Stimulated activated CD4-positive, alpha-beta T cell treated with anti-CD3 and anti-CD28 coated beads, Interleukin-4, amount 100 ng/mL, for 4 hours (primary cell): ENCODE measurements around the gene ERC2.

Source experiments
- DNase-seq, 2 experiments: peaks; one replicate each; pipeline ENCODE4 v3.0.0-alpha.2; 2020

The ERC2 gene

GRCh38 chr3:56238299-56238698, 230.0 kb downstream of the ERC2 start:
- DNase-seq = no peak

DNA sequence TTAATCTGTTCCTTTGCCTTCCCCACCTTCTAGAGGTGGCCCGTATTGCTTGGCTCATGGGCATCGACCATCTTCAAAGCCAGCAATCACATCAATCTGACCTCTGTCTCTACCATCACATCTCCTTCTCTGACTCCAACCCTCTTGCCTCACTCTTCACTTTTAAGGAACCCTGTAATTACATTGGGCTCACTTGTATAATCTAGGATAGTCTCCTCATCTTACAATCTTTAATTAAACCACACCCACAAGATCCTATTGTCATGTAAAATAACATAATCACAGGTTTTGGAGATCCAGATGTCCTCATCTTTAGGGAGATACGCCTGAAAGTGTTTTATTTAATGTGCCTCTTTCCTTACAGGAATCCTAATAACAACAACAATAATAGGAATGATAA, 234.5 kb downstream of the ERC2 start:
- DNase-seq = no peak

DNA sequence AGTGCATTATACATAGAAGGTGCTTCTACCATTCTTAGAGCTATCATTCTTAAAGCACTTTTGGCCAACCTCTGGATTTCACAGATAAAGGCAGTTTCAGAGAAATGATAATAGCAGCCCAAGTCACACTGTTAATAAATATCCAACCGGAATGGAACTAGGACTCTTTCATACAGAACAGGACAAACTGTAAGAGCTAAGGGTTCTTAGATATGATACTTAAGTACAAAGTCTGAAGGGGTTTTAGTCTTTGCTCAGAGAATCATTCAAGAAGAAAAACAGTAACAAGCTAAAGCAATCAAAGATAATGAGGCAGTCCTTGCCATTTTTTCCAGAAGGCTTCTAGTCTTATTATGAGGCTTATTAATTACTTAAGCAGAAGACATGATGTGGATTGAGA, 239.0 kb downstream of the ERC2 start:
- no peak for DNase-seq

DNA sequence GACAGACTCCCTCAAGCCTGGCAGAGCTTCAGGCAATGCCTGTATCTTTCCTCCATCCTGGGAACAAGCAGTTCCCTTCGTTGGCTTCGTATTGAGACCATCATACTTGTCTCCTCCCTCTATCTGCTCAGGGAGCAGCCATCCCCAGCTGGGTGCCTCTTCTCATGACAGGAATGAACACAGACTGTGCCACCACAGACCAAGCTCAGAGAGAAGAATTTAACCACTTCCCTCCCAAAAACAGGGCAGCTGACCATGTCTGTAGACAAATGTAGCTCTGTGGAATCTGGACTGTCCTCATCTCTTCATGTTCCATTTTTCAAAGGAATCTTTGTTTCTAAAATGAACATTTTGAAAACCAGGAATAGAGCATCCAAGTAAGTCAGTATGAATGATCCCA, 245.4 kb downstream of the ERC2 start:
- no peak for DNase-seq

DNA sequence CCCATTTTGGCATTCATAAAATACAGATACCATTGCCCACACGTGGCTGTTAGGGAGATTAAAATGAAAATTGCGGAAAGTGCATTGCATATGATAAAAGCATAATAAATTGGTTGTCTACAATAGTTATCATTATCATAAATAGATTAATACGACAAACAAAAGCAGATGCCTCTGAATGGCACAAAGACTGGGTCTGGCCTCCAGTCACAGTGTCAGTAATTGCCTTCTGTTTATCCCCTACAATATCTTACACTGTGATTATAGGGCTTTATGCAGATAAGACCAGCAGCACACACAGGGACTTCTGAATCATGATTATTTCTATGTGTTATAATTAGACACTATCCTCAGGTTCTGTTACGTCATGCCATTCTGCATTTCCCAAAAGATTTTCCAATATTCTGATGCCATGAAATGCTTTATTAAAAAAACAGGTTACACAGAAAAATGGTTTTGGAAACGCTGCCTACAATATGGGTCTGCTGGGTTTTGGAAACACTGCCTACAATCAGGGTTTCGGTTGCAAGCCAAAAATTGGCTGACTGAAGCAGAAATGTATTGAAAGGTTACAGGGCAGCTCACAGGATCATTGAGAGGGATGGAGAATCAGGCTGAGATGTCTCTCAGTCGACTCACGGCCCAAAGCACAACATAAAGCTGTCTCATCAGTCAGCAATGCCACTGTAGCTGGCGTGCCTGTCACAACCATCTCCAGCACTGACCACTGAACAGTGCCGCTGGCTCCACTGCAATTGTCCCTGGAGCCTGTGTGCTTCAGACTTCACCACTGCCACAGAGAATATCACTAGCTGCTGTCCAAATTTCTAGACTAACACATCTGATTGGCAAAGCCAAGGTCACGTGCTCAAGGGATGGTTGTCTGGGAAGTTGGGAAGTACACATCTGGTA, 248.1 kb downstream of the ERC2 start:
- no peak for DNase-seq

GRCh38 chr3:56209982-56210751, 258.1 kb downstream of the ERC2 start:
- no peak for DNase-seq

DNA sequence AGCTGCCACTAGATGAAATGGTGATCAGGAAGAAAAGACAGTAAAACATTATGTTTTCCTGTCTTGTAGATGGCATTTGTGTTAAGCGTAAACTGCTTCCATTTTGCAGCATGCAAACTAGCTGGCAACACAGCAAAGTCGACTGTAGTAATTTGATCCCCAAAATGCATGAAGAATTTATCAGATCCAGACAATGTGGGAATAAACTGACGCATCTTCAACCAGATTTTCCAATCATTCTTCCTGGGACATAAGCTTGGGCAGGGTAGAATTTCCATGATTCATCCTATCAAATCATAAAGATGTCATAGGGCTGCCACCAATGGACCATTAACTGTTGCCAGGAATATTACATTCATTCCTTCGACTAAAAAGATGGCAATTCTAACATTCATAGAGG, 260.3 kb downstream of the ERC2 start:
- DNase-seq = no peak

DNA sequence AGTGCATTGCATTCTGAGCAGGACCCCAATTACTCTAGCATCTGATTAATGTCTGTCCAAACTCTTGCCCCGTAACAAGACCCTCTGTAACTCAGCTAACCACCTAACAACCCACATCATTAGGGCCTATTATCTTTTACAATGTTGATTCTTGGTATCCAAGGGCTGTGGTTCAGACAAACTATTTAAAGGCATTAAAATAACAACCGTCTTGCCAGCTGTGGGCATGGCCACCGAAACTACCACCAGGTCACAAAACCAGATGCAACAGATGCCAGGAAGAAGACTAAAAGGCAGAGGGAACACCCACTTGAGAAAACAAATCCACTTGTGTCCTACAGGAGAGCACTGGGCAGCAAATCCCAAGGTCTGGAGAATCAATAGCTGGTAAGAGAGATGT, 262.9 kb downstream of the ERC2 start:
- no peak for DNase-seq

GRCh38 chr3:56202997-56203396, 265.3 kb downstream of the ERC2 start:
- DNase-seq = no peak

DNA sequence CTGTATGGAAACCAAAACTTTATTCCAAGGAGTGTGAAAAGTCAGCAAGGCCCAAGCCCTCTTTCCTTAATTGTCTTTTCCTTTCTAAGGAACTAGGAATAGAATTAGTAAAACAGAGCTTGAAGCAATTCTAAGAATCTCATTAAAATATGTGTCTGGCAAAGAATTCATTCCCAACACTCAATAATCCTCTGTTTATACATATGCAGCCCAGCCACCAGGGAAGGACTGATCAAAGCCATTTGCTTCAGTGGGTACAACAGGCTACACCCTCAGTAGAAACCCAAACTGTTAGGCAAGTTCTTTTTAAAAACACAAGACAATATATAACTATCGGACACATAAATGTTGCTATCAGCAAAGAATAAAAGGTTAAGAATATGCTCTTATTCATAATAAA, 266.9 kb downstream of the ERC2 start:
- no peak for DNase-seq

- no peak for DNase-seq
Observed at GRCh38 chr3:56200251-56200650, 268.0 kb downstream of the ERC2 start.

DNA sequence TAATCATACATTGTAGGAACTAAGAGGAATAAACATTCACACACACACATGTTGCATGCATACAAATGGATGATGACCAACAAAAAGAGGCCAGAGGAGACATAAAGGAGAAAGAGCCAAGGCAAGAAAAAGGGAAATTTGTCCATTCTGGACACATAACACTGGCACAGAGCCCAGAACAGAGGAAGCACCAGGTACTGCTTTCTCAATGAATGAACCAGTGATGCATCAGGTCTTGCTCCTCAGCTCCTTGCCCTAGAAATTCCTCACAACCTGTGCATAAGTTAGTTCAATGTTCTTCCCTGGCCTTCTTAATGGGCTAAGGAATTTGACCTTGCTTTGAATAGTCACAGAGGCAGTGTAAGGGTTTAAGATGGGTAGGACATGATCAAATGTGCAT, 270.3 kb downstream of the ERC2 start:
- no peak for DNase-seq

- no peak for DNase-seq
Observed at GRCh38 chr3:56197259-56197965, 270.9 kb downstream of the ERC2 start.

DNA sequence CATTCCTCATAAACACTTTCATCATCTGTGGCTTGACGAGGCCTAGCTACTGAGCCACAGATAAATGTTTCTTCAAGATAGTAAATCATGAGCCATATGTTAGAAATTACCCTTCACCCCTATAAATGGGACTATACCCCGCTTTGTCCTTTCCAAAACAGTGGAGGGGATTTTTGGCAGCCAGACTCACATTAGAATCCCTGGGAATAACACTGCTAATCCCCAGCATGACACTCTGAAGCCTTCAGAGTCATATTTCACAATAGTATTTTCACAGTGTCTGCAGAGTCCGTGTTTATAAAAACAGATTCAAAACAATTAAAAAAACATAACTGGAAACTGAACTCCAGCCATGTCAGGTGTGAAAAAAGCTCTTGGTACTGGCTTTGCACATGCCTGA, 271.6 kb downstream of the ERC2 start:
- no peak for DNase-seq

- no peak for DNase-seq
Observed at GRCh38 chr3:56193519-56193918, 274.7 kb downstream of the ERC2 start.

DNA sequence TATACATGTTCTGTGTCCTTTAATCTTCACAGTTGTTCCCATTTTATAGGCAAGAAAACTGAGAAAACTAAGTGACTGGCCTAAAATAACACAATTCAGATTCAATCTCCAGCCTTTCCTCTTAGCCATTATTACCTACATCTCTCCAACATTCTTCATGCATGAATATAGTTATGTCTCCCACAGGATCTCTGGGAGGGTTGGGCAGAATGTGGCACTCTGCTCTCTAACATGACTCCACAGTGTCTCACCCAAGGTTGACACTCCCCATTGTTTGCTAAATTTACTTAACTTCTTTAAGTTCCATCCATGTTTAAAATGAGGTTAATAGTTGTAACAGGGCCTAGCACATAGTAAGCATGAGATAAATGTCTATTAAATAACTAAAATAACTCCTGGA, 276.3 kb downstream of the ERC2 start:
- DNase-seq = no peak

DNA sequence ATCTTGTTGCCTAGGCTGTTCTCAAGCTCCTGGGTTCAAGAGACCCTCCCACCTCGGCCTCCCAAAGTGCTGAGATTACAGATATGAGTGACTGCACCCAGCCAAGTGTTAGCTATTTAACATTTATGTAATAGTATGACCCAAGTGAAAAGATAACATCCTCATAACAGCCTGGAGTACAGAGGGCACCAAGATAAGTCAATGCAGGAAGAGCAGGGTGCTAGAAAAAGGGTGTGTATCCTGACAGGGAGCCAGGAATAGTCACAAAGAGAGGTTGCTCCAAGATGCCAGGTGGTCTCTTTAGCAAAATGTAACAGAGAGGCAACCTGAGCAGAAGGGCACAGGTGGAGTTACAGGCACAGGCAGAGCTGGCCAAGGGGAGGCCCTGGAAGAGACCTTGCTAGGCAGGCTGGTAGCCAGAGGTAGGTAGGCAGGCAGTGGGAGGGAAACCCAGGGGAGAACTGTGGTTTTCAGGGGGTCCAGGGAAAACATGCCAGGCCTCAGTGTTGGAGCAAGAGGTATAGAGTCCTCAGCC, 277.4 kb downstream of the ERC2 start:
- DNase-seq = no peak

- no peak for DNase-seq
Observed at GRCh38 chr3:56190130-56190529, 278.1 kb downstream of the ERC2 start.

- DNase-seq = no peak
Observed at GRCh38 chr3:56189536-56189935, 278.7 kb downstream of the ERC2 start.

DNA sequence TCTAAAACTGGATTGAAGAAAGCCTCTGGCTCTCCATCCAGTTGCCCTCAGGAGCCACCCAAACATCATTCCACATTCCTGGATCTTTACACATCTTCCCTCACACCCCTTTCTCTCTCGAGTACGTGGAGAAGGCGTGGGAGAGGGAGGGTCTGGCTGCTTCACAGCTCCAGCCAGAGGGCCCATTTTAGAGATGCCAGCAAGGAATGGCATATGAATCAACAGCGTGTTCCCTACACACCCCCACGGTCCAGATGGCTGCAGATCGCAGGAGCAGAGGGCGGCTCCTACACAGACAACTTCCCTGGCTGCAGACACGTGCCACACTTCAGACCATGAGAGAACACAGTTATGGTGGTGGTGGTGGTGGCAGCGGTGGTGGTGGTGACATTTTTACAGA, 280.1 kb downstream of the ERC2 start:
- no peak for DNase-seq

- DNase-seq = no peak
Observed at GRCh38 chr3:56187051-56187450, 281.2 kb downstream of the ERC2 start.

GRCh38 chr3:56185827-56186226, 282.4 kb downstream of the ERC2 start:
- no peak for DNase-seq

- DNase-seq = no peak
Observed at GRCh38 chr3:56183529-56183928, 284.7 kb downstream of the ERC2 start.
